ENCODE results near the gene RFC5.

DNA sequence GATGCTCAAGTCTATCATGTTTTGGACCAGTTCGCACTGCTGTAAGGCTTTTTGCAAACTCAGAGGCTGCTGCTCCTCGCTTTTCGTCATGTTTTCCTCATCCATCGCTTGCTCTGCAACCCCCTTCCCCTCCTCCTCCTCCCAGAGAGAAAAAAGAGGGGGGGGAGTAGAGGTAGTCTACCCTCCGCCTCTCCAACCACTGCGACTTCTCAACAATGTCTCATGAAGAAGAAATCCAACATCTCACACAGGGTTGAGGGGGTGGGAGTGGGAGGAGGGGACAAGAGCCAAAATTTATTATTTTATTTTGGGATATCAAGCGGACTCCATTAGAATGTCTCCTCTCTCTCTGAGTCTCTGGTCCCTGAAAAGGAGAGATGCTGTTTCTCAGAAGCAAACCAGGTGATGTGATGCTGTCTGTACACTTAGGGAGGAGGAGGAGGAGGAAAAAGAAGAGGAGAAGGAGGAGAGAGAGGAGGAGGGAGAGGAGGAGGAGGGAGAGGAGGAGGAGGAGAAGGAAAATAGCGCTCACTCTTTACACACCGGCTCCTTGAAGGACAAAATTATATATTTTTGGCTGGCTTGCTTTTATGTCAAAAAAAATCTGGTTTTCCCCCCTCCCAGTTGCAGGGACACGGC lies 48.2 kb upstream of the RFC5 start:
- no peak for TF ChIP-seq EZH2 (IDR thresholded peaks at IDR 0.05; ENCODE audit: insufficient read depth, low read length)
- TF ChIP-seq, protein P1, sequence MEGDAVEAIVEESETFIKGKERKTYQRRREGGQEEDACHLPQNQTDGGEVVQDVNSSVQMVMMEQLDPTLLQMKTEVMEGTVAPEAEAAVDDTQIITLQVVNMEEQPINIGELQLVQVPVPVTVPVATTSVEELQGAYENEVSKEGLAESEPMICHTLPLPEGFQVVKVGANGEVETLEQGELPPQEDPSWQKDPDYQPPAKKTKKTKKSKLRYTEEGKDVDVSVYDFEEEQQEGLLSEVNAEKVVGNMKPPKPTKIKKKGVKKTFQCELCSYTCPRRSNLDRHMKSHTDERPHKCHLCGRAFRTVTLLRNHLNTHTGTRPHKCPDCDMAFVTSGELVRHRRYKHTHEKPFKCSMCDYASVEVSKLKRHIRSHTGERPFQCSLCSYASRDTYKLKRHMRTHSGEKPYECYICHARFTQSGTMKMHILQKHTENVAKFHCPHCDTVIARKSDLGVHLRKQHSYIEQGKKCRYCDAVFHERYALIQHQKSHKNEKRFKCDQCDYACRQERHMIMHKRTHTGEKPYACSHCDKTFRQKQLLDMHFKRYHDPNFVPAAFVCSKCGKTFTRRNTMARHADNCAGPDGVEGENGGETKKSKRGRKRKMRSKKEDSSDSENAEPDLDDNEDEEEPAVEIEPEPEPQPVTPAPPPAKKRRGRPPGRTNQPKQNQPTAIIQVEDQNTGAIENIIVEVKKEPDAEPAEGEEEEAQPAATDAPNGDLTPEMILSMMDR (IDR thresholded peaks at IDR 0.05; ENCODE audit: insufficient read depth, low read depth, low read length) = no peak
